Sigmoid colon (tissue), 7 donors: Measurements from ENCODE around the gene PRPF38A. TPM values are rescaled to one million over a fixed set of nuclear protein-coding genes. Genes with fewer than 3 reads are reported as not detected.

ENCODE experiments used
- DNase-seq: peaks from one replicate; pipeline ENCODE4 v3.0.0-alpha.2; 2019
- H3K27ac ChIP-seq, 4 donors: fragments of 200-600 bp; sonication (generic); one replicate each; pipeline ENCODE4 v1.5.1; 2016 to 2019; ENCODE audit warnings: mild to moderate bottlenecking in 1 of 4
- H3K27me3 ChIP-seq, 3 donors: fragments of 200-600 bp; sonication (generic); one replicate each; pipeline ENCODE4 v1.5.1; 2019; ENCODE audit warnings: mild to moderate bottlenecking in 1 of 3
- H3K36me3 ChIP-seq, 4 donors: fragments of 200-600 bp; sonication (generic); one replicate each; pipeline ENCODE4 v1.5.1; 2016 to 2019
- H3K4me1 ChIP-seq, 4 donors: fragments of 200-600 bp; sonication (generic); one replicate each; pipeline ENCODE4 v1.5.1; 2017 to 2019
- H3K4me3 ChIP-seq, 4 donors: fragments of 200-600 bp; sonication (generic); one replicate each; pipeline ENCODE4 v1.5.1; 2017 to 2019; ENCODE audit warnings: mild to moderate bottlenecking in 2 of 4, moderate library complexity in 1 of 4
- H3K9me3 ChIP-seq, 4 donors: fragments of 200-600 bp in 3 of 4; sonication (generic) in 3 of 4; one replicate each; pipeline versions ENCODE4 v1.5.1 to v1.6.1; 2013 to 2019
- EP300 ChIP-seq, 4 donors: sonication (generic); formaldehyde crosslinking; IDR thresholded peaks; one replicate each; pipeline ENCODE4 v1.6.1; 2017; ENCODE audit warnings: antibody characterized with exemption in 4 of 4
- POLR2A ChIP-seq, 2 donors: fragments of 450-650 bp; IDR thresholded peaks; one replicate each; pipeline ENCODE4 v1.6.1; 2016; ENCODE audit warnings: antibody characterized with exemption in 2 of 2, mild to moderate bottlenecking in 2 of 2, moderate library complexity in 2 of 2
- POLR2AphosphoS5 ChIP-seq, 4 donors: sonication (generic); formaldehyde crosslinking; IDR thresholded peaks; one replicate each; pipeline ENCODE4 v1.6.1; 2017; ENCODE audit warnings: antibody characterized with exemption in 4 of 4
- WGBS, 2 donors: extraction: QIAGEN DNeasy Blood & Tissue Kit; methylation state at CpG; one replicate each; pipeline ENCODE4 v1.1.7; 2013; 5-methylcytosine and 5-hydroxymethylcytosine counted together
- intact Hi-C: fragments of 100-400 bp; cut with DNase I; formaldehyde crosslinking; loops from one replicate; pipeline ENCODE4 v1.15.1; 2023
- polyA plus RNA-seq, 3 donors: library from polyadenylated mRNA; stranded (reverse); fragments of 200-250 nt; gene quantifications; one replicate each; pipeline ENCODE4 v1.2.3, GENCODE V29; 2013
- total RNA-seq, 4 donors: library from RNA; depleted of rRNA; stranded (reverse); fragments of >200 nt; gene quantifications; one replicate each; pipeline ENCODE4 v1.1.0, GENCODE V29; 2016
- TF ChIP-seq, protein P1 (sequence below), 4 experiments: fragments of 450-650 bp in 3 of 4; fragments of 200-600 bp in 1 of 4; IDR thresholded peaks; one replicate each; pipeline ENCODE4 v1.5.1; 2016 to 2019; ENCODE audit warnings: antibody characterized with exemption in 4 of 4, mild to moderate bottlenecking in 3 of 4, moderate library complexity in 2 of 4
- donor health status: healthy with polysubstance abuse.
- donor health status: Bipolar disorder and iron deficiency.
- donor health status: healthy.

Gene PRPF38A
- total and polyA plus RNA-seq, 7 donors: 12.4 to 29.8 (median 18.8) TPM

DNA sequence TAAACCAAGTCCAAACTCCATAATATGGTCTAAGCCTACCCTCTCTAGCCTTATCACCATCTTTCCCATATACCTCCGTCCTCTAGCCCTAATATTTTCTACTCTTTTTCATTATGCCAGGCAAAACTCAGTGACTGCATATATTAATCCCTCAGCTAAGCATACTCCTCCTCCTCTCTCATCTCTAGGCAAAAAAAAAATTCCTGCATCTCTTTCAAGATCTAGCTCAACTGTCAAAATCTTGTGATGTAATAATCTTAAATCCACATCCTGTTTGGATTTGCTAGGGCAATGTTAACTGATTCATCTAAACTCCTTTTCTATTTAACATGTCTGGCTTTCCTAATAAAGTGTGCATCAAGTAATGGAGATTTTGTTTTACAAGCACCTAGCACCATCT, 20.4 kb downstream of the PRPF38A start:
- Histone ChIP-seq H3K27ac (no peak overlapping the region), H3K4me3 (no peak overlapping the region), H3K36me3 (peaks cover 4 to 72% (median 6%) of the 10 kb centered on the region in 4 donors), H3K27me3 (no peaks in the 10 kb centered on the region), H3K4me1 (no peaks in the 10 kb centered on the region), H3K9me3 (no peaks in the 10 kb centered on the region)
- intact Hi-C loops: no loop called here
- 96% methylated on average over 1 of the region's 1 CpG for WGBS, 2 donors
- TF ChIP-seq EP300 (IDR thresholded peaks at IDR 0.05): no peak
- no peak for TF ChIP-seq POLR2AphosphoS5 (IDR thresholded peaks at IDR 0.05)
- TF ChIP-seq, protein P1, sequence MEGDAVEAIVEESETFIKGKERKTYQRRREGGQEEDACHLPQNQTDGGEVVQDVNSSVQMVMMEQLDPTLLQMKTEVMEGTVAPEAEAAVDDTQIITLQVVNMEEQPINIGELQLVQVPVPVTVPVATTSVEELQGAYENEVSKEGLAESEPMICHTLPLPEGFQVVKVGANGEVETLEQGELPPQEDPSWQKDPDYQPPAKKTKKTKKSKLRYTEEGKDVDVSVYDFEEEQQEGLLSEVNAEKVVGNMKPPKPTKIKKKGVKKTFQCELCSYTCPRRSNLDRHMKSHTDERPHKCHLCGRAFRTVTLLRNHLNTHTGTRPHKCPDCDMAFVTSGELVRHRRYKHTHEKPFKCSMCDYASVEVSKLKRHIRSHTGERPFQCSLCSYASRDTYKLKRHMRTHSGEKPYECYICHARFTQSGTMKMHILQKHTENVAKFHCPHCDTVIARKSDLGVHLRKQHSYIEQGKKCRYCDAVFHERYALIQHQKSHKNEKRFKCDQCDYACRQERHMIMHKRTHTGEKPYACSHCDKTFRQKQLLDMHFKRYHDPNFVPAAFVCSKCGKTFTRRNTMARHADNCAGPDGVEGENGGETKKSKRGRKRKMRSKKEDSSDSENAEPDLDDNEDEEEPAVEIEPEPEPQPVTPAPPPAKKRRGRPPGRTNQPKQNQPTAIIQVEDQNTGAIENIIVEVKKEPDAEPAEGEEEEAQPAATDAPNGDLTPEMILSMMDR (IDR thresholded peaks at IDR 0.05): no peak
- no peak for TF ChIP-seq POLR2A (IDR thresholded peaks at IDR 0.05)
- DNase-seq: no peak

DNA sequence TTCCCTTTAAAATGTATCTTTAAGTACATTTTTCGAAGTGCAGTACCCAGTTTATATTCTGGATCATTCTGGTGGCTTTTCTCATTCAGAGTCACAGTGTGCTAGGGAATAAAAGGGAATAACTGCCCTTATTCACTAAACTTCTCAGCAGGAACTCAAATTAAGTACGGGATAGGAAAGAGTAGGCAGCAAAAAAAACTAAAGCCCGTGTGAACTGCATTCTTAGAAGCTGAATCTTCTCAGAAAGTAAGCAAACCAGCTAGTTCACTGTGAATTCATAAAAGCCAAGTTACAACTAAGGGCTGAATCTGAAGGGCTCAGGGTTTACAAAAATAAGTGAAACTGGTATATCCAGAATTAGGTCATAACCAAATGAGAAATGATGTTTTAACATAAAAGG, 22.0 kb downstream of the PRPF38A start:
- H3K4me1 ChIP-seq: no peaks in the 10 kb centered on the region
- H3K9me3 ChIP-seq: no peaks in the 10 kb centered on the region
- H3K4me3 ChIP-seq: no peak overlapping the region
- intact Hi-C loops: no loop called here
- H3K27me3 ChIP-seq: no peaks in the 10 kb centered on the region
- WGBS, 2 donors: 77 to 88% methylated on average over 3 of the region's 3 CpGs
- no peak for DNase-seq
- TF ChIP-seq, protein P1 (IDR thresholded peaks at IDR 0.05): no peak
- TF ChIP-seq EP300 (IDR thresholded peaks at IDR 0.05) (no peak), POLR2AphosphoS5 (IDR thresholded peaks at IDR 0.05) (no peak)
- peaks cover 10 to 73% (median 15%) of the 10 kb centered on the region in 4 donors for H3K36me3 ChIP-seq
- no peak overlapping the region for H3K27ac ChIP-seq

DNA sequence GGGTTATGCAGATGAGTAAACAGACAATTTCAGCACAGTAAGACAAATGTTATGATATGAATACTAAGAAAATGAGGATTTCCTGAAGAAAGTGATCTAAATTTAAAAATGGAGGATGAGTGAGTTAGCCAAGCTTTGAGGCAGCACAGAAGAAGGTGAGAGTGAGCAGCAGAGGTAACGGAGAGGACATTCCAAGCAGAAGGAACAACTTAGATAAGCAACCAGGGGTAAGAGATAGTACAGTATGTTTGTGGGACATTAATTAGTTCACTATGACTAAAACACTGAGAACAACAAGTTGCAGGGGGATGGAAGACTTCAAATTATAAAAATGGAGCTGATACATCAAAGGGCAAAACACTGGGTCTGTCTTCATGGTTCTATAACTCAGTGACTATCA, 22.8 kb downstream of the PRPF38A start:
- peaks cover 9 to 72% (median 18%) of the 10 kb centered on the region in 4 donors for H3K36me3 ChIP-seq

DNA sequence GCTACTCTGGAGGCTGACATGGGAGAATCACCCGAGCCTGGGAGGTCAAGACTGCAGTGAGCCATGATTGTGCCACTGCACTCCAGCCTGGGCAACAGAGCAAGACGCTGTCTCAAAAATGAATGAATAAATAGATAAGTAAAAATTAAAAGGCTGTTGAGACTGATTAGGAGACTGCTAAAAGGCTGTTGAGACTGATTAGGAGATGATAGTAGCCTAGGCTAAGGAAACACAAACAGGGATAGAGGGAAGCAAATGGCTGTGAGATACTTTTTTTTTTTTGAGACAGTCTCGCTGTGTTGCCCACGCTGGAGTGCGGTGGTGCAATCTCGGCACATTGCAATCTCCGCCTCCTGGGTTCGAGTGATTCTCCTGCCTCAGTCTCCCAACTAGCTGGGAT, 28.4 kb downstream of the PRPF38A start:
- H3K27ac ChIP-seq: no peak overlapping the region
- H3K9me3 ChIP-seq: no peaks in the 10 kb centered on the region
- TF ChIP-seq POLR2AphosphoS5 (IDR thresholded peaks at IDR 0.05): no peak
- 96 to 97% methylated on average over 8 of the region's 8 CpGs for WGBS, 2 donors
- no peaks in the 10 kb centered on the region for H3K27me3 ChIP-seq
- intact Hi-C loops: no loop called here
- no peak overlapping the region for H3K4me3 ChIP-seq
- peaks cover 0 to 3% (median 0%) of the 10 kb centered on the region in 4 donors for H3K4me1 ChIP-seq
- no peak for DNase-seq
- H3K36me3 ChIP-seq: peaks cover 17 to 92% (median 27%) of the 10 kb centered on the region in 4 donors

More for the DNA sequence above, 22.8 kb downstream of the PRPF38A start:
- DNase-seq: no peak
- H3K27me3 ChIP-seq: no peaks in the 10 kb centered on the region
- H3K4me3 ChIP-seq: no peak overlapping the region
- no peaks in the 10 kb centered on the region for H3K4me1 ChIP-seq
- no peaks in the 10 kb centered on the region for H3K9me3 ChIP-seq
- no peak overlapping the region for H3K27ac ChIP-seq
- WGBS, 2 donors: 98% methylated on average over 1 of the region's 1 CpG
- intact Hi-C loops: no loop called here
- TF ChIP-seq, protein P1 (IDR thresholded peaks at IDR 0.05): no peak
- no peak for TF ChIP-seq POLR2A (IDR thresholded peaks at IDR 0.05)
- TF ChIP-seq POLR2AphosphoS5 (IDR thresholded peaks at IDR 0.05): no peak
- TF ChIP-seq EP300 (IDR thresholded peaks at IDR 0.05): no peak

DNA sequence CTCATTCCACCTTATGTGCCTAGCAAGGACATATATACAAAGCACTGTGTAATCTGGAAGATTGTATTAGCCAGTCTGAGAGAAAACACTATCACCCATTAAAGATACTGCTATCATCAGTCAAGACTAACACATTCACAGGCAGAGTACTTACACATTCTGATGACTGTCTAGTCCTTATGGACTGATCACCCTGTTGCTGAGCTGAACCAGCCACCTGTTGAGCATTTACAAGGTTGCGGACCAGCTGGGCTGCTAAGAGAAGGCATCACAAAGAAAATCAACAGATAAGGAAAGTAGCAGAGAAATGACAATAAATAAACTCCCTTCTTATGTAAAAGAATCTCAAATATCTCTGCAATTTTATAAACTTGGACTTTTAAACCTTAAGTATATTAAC, 30.8 kb downstream of the PRPF38A start:
- TF ChIP-seq EP300 (IDR thresholded peaks at IDR 0.05): no peak
- TF ChIP-seq POLR2AphosphoS5 (IDR thresholded peaks at IDR 0.05): no peak
- TF ChIP-seq POLR2A (IDR thresholded peaks at IDR 0.05): no peak
- TF ChIP-seq, protein P1 (IDR thresholded peaks at IDR 0.05): no peak
- H3K4me1 ChIP-seq: peaks cover 0 to 3% (median 0%) of the 10 kb centered on the region in 4 donors
- 96 to 98% methylated on average over 1 of the region's 1 CpG for whole genome bisulfite sequencing, 2 donors

More for the DNA sequence above, 30.8 kb downstream of the PRPF38A start:
- peaks cover 17 to 96% (median 28%) of the 10 kb centered on the region in 4 donors for H3K36me3 ChIP-seq
- intact Hi-C loops: no loop called here
- H3K27ac ChIP-seq: no peak overlapping the region
- no peaks in the 10 kb centered on the region for H3K9me3 ChIP-seq
- H3K27me3 ChIP-seq: no peaks in the 10 kb centered on the region
- H3K4me3 ChIP-seq: no peak overlapping the region
- DNase-seq: no peak
